Measurements from ENCODE around the gene ZNF488.

DNA sequence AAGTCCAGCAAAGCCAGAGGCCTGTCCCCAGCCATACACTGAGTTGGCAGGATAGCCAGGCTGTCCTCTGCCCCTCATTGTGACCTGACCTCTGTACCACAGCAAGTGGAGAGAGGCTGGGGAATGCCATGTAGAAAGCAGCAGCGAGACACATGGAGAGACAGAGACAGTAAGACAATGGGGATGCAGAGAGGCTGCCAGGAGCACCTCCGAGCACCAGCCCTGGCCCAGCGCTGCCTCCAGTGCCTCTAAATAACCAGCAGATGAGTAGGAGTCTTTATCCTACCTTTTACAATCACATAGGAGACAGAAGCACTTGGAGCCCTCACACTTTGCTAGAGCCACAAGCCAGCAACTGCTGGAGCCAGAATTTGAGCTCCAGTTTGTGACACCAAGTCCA, 53.7 kb downstream of the ZNF488 start:
- no peak for TF ChIP-seq EZH2 (IDR thresholded peaks at IDR 0.05)
- TF ChIP-seq POLR2AphosphoS5 (IDR thresholded peaks at IDR 0.05; ENCODE audit: borderline replicate concordance, low read depth, low read length), result no peak

All from SK-N-MC (cell line).